K562 (cell line): ENCODE data around the gene ZFAND3. TPM values are rescaled to one million over a fixed set of nuclear protein-coding genes. Genes with fewer than 3 reads are reported as not detected.
"Not testable (repeated sequence)": the region's sequence is repeated elsewhere in the genome, so short reads cannot be mapped to it uniquely, and the experiment has no call there.

Experiments
- ATAC-seq: fragments of 200-7000 bp; cut with Tn5 transposase; 3 replicates; pipeline ENCODE4 v1.9.1; 2020; ENCODE audit warnings: moderate library complexity
- BruUV-seq: library from RNA; stranded (reverse); fragments of 400-500 nt; replicated peaks from 2 replicates; lab custom pipeline; 2021; lab: Mats Ljungman, UMichigan
- CTCF ChIA-PET: fragments of 300-600 bp; formaldehyde crosslinking; extraction: SDS; loops from one replicate; lab custom pipeline; 2021; ENCODE audit warnings: low intra/inter-chr PET ratio; lab: Yijun Ruan, JAX
- POLR2A ChIA-PET: fragments of 300-600, 350-650 bp; sonication (Branson Sonifier 250); formaldehyde crosslinking; extraction: SDS; loops from one replicate; lab custom pipeline; 2021; ENCODE audit warnings: antibody characterized with exemption, inconsistent platforms; lab: Yijun Ruan, JAX
- DNase-seq, 4 experiments: peaks; one replicate each; pipeline versions ENCODE4 v3.0.0 to v3.0.0-alpha.2; 2011 to 2018; ENCODE audit warnings: low spot score in 3 of 4, mixed read lengths in 3 of 4; ENCODE audit errors: extremely low read depth in 1 of 4
- FAIRE-seq: peaks from 2 replicates; lab custom pipeline; 2011; peaks lifted over from hg19 to GRCh38; lab: Jason Lieb, UNC
- H2AFZ ChIP-seq: 2 replicates; pipeline ENCODE4 v1.6.0; 2011; ENCODE audit warnings: low read depth, low read length, control low read depth, inconsistent platforms
- H3K27ac ChIP-seq: fragments of 200-600 bp; 3 replicates; pipeline ENCODE4 v1.8.0; 2011; ENCODE audit warnings: low read depth, mild to moderate bottlenecking, control low read depth, inconsistent platforms, low read length, moderate library complexity, mixed read lengths; ENCODE audit errors: extremely low read depth
- H3K27me3 ChIP-seq, 2 experiments: fragments of 300-600 bp in 1 of 2; 2 replicates in 1 of 2; 3 replicates in 1 of 2; pipeline versions ENCODE4 v1.6.0 to v1.8.0; 2011; ENCODE audit warnings: inconsistent platforms in 2 of 2, low read length in 2 of 2, mild to moderate bottlenecking in 1 of 2, mixed read lengths in 1 of 2, moderate library complexity in 1 of 2; ENCODE audit not compliant: control insufficient read depth in 2 of 2, insufficient read depth in 2 of 2
- H3K36me3 ChIP-seq: fragments of 300-600 bp; 3 replicates; pipeline ENCODE4 v1.8.0; 2011; ENCODE audit warnings: mild to moderate bottlenecking, low read length, inconsistent platforms; ENCODE audit not compliant: control insufficient read depth, insufficient read depth
- H3K4me1 ChIP-seq, 2 experiments: fragments of 200-600 bp in 1 of 2; replicated peaks in 1 of 2; 2 replicates in 1 of 2; 3 replicates in 1 of 2; pipeline versions ENCODE4 v1.5.1 to v1.8.0; 2011; ENCODE audit warnings: inconsistent platforms in 2 of 2, low read length in 2 of 2, mild to moderate bottlenecking in 1 of 2, mixed read lengths in 1 of 2, moderate library complexity in 1 of 2; ENCODE audit not compliant: control insufficient read depth in 2 of 2, insufficient read depth in 2 of 2
- H3K4me2 ChIP-seq: 2 replicates; pipeline ENCODE4 v1.6.1; 2011; ENCODE audit warnings: low read length, control low read depth, inconsistent platforms, mixed read lengths; ENCODE audit not compliant: insufficient read depth
- H3K4me3 ChIP-seq: fragments of 200-600 bp; sonication (generic), shearing (Covaris generic); 2 replicates; pipeline ENCODE4 v1.5.1; 2016; ENCODE audit warnings: control low read depth, inconsistent platforms
- H3K79me2 ChIP-seq: fragments of 200-600 bp; 3 replicates; pipeline ENCODE4 v1.8.0; 2011; ENCODE audit warnings: low read length, inconsistent platforms; ENCODE audit not compliant: control insufficient read depth, insufficient read depth
- H3K9ac ChIP-seq, 2 experiments: 2 replicates each; pipeline versions ENCODE4 v1.6.0 to v1.6.1; 2011; ENCODE audit warnings: low read depth in 2 of 2, low read length in 2 of 2, control low read depth in 1 of 2, inconsistent platforms in 1 of 2, mild to moderate bottlenecking in 1 of 2, mixed read lengths in 1 of 2; ENCODE audit not compliant: insufficient read depth in 1 of 2
- H3K9me1 ChIP-seq: one replicate; pipeline ENCODE4 v1.6.0; 2011; ENCODE audit warnings: inconsistent platforms, mild to moderate bottlenecking, low read length, moderate library complexity; ENCODE audit not compliant: control insufficient read depth, insufficient read depth
- H3K9me3 ChIP-seq: replicated peaks from 2 replicates; pipeline ENCODE4 v1.5.1; 2011; ENCODE audit warnings: low read depth, low read length, inconsistent platforms; ENCODE audit not compliant: control insufficient read depth, insufficient read depth
- H4K20me1 ChIP-seq: replicated peaks from 2 replicates; pipeline ENCODE4 v1.6.1; 2011; ENCODE audit warnings: low read length, inconsistent platforms, mixed read lengths; ENCODE audit not compliant: control insufficient read depth, insufficient read depth
- CBX1 ChIP-seq: sonication (generic); IDR thresholded peaks from 2 replicates; pipeline ENCODE4 v1.6.1; 2016; ENCODE audit warnings: antibody characterized with exemption, low read depth, mild to moderate bottlenecking
- CXXC5 ChIP-seq: fragments of 250-450 bp; sonication (Bioruptor Pico); IDR thresholded peaks from 2 replicates; pipeline ENCODE4 v1.8.0; 2022; ENCODE audit warnings: inconsistent platforms, mild to moderate bottlenecking, moderate library complexity
- ETV5 ChIP-seq: sonication (generic); formaldehyde crosslinking; IDR thresholded peaks from 2 replicates; pipeline ENCODE4 v1.4.0; 2020; ENCODE audit warnings: low read depth, mild to moderate bottlenecking, missing genetic modification reagents
- EWSR1 ChIP-seq: fragments of 450-650 bp; IDR thresholded peaks from 2 replicates; pipeline ENCODE4 v1.6.1; 2018; ENCODE audit warnings: borderline replicate concordance, mild to moderate bottlenecking, low read depth, moderate library complexity; ENCODE audit not compliant: partially characterized antibody
- FOXA1 ChIP-seq: fragments of 450-650 bp; IDR thresholded peaks from 2 replicates; pipeline ENCODE4 v1.6.1; 2016; ENCODE audit warnings: mild to moderate bottlenecking, borderline replicate concordance
- HBP1 ChIP-seq: fragments of 450-650 bp; formaldehyde crosslinking; IDR thresholded peaks from 2 replicates; pipeline ENCODE4 v1.4.0; 2022; ENCODE audit warnings: missing genetic modification characterization
- HMGN3 ChIP-seq: IDR thresholded peaks from 2 replicates; pipeline ENCODE4 v1.6.1; 2011; ENCODE audit warnings: borderline replicate concordance, low read depth, mild to moderate bottlenecking, mixed read lengths, low read length; ENCODE audit not compliant: insufficient read length; ENCODE audit errors: extremely low read depth
- KHSRP ChIP-seq: fragments of 450-650 bp; IDR thresholded peaks from 2 replicates; pipeline ENCODE4 v1.6.1; 2017
- L3MBTL2 ChIP-seq: fragments of 450-650 bp; IDR thresholded peaks from 2 replicates; pipeline ENCODE4 v1.6.1; 2016; ENCODE audit warnings: mild to moderate bottlenecking, moderate library complexity
- PHF20 ChIP-seq: fragments of 450-650 bp; IDR thresholded peaks from 2 replicates; pipeline ENCODE4 v1.6.1; 2018; ENCODE audit not compliant: partially characterized antibody
- ZNF444 ChIP-seq: fragments of 250-450 bp; sonication (Bioruptor Pico); IDR thresholded peaks from 2 replicates; pipeline ENCODE4 v1.4.0; 2020; ENCODE audit warnings: mild to moderate bottlenecking, moderate library complexity
- ZNF830 ChIP-seq: fragments of 250-450 bp; sonication (Bioruptor Pico); IDR thresholded peaks from 2 replicates; pipeline ENCODE4 v1.5.0; 2021; ENCODE audit warnings: mild to moderate bottlenecking
- ZZZ3 ChIP-seq: fragments of 450-650 bp; IDR thresholded peaks from 2 replicates; pipeline ENCODE4 v1.6.1; 2016; ENCODE audit warnings: antibody characterized with exemption, mild to moderate bottlenecking, moderate library complexity
- WGBS: fragments of 100-300 bp; shearing (Covaris generic); methylation state at CpG from one replicate; pipeline ENCODE4 v1.1.6; 2016; ENCODE audit warnings: low coverage, mixed read lengths; ENCODE audit not compliant: insufficient coverage; ENCODE audit errors: missing lambda C conversion rate; 5-methylcytosine and 5-hydroxymethylcytosine counted together
- in situ Hi-C: fragments of 300-500 bp; cut with MboI; formaldehyde crosslinking; loops from 4 replicates; pipeline ENCODE4 v1.15.0; 2018; ENCODE audit warnings: inconsistent platforms, mixed read lengths
- intact Hi-C: fragments of 100-400 bp; cut with micrococcal nuclease; formaldehyde crosslinking; loops from 2 replicates; pipeline ENCODE4 v1.14.2; 2022
- polyA plus RNA-seq, 8 experiments: library from polyadenylated mRNA; depleted of rRNA in 4 of 8; stranded (reverse) in 5 of 8; unstranded in 3 of 8; fragments of >200 nt; fragmentation: Nextera tagmentation in 2 of 8; fragmentation: Illumina TruSeq in 1 of 8; extraction: Ambion mirVana in 2 of 8; extraction: Trizol in 1 of 8; gene quantifications; 2 replicates each; pipeline versions ENCODE4 v1.2.1 to v1.2.3, GENCODE V29; 2011 to 2014; ENCODE audit warnings: inconsistent platforms in 1 of 8, missing spikeins in 1 of 8
- total RNA-seq, 7 experiments: library from RNA; depleted of rRNA in 6 of 7; stranded (reverse); fragments of >200 nt in 6 of 7; fragmentation: Illumina TruSeq in 2 of 7; extraction: Trizol in 2 of 7; gene quantifications; 2 replicates each; pipeline versions ENCODE4 v1.2.1 to v1.2.3, GENCODE V29; 2011 to 2021; ENCODE audit warnings: low replicate concordance in 1 of 7

The ZFAND3 gene
- total and polyA plus RNA-seq, 9 of the 15 experiments (the other 6 are each of a cell fraction or from before 2014, with no cell fraction given): 0.81 to 26.6 (median 11.8) TPM

- no peaks in the 10 kb centered on the region for H3K9me1 ChIP-seq
- POLR2A ChIA-PET: interaction anchor here (0.6 to 0.9 kb wide), 4 partner anchors 8 to 79 kb away, joined by 3 to 4 read pairs (median 4); no protein-coding TSS in a partner anchor
- WGBS: 66% methylated on average over 7 of the region's 7 CpGs
- TF ChIP-seq ETV5 (CRISPR knock-in tag) (no peak), L3MBTL2 (no peak), PHF20 (no peak), FOXA1 (no peak), EWSR1 (no peak), ZZZ3 (no peak), ZNF444 (CRISPR knock-in tag) (no peak), KHSRP (no peak), HBP1 (CRISPR knock-in tag) (no peak), CBX1 (no peak), CXXC5 (CRISPR knock-in tag) (no peak), ZNF830 (CRISPR knock-in tag) (no peak), HMGN3 (no peak)
- TF ChIP-seq, all 486 proteins: peak for 0
- Histone ChIP-seq H3K9me3 (no peaks in the 10 kb centered on the region), H3K4me1 (no peaks in the 10 kb centered on the region; a peak in 1 of 5 replicates), H4K20me1 (peaks cover 34% of the 10 kb centered on the region), H3K4me2 (no peak overlapping the region), H3K36me3 (no peaks in the 10 kb centered on the region), H3K27me3 (no peaks in the 10 kb centered on the region), H3K79me2 (peaks cover 26% of the 10 kb centered on the region; the same call in 2 of the 3 replicates), H3K4me3 (no peak overlapping the region), H3K27ac (no peak overlapping the region), H2AFZ (no peak overlapping the region), H3K9ac (peak overlapping the region in 1 of 2 experiments; percentile 55; a peak in 1 of 4 replicates)
- no peak for DNase-seq
- BruUV-seq: no TSS peak
- FAIRE-seq: no peak
- CTCF ChIA-PET: no interaction called here
- peak; percentile 55 for ATAC-seq
- in situ Hi-C loops: no loop called here
- intact Hi-C loops: no loop called here
These were observed 58.7 kb downstream of the ZFAND3 start for GRCh38 chr6:37878150-37878710.

- Histone ChIP-seq H3K79me2 (peaks cover 21% of the 10 kb centered on the region; the same call in 2 of the 3 replicates), H4K20me1 (peaks cover 34% of the 10 kb centered on the region)
- H3K4me2 ChIP-seq, H3K4me1 ChIP-seq, H3K27ac ChIP-seq, H2AFZ ChIP-seq, H3K9me1 ChIP-seq, H3K4me3 ChIP-seq, intact Hi-C loops, ATAC-seq, FAIRE-seq, POLR2A ChIA-PET, in situ Hi-C loops, H3K9me3 ChIP-seq, H3K36me3 ChIP-seq, DNase-seq, H3K9ac ChIP-seq, CTCF ChIA-PET, BruUV-seq, H3K27me3 ChIP-seq: not testable (repeated sequence)
- WGBS: 76% methylated on average over 2 of the region's 5 CpGs
These were observed 61.1 kb downstream of the ZFAND3 start for GRCh38 chr6:37880602-37881001.
